Measurements from ENCODE around the gene CFDP1.

Gene CFDP1

GRCh38 chr16:75309156-75309555 lies 124.1 kb downstream of the CFDP1 start:
- Histone ChIP-seq H3F3A (ENCODE audit: insufficient read depth, low read length) (no peaks in the 10 kb centered on the region), H3K27me3 (ENCODE audit: insufficient read depth, low read length) (no peaks in the 10 kb centered on the region), H3K27ac (ENCODE audit: low read depth, low read length, poor library complexity, severe bottlenecking) (no peak overlapping the region), H3K4me3 (ENCODE audit: low read depth, low read length, poor library complexity, severe bottlenecking) (no peak overlapping the region), H3K4me1 (ENCODE audit: insufficient read depth, low read length, severe bottlenecking) (peaks cover 8% of the 10 kb centered on the region), H2AFZ (ENCODE audit: low read length) (no peak overlapping the region), H3K4me2 (ENCODE audit: low read length) (no peak overlapping the region), H4K20me1 (ENCODE audit: insufficient read depth, low read length) (no peaks in the 10 kb centered on the region), H3K79me2 (ENCODE audit: insufficient read depth, low read length) (no peaks in the 10 kb centered on the region), H3K9ac (ENCODE audit: low read length) (no peak overlapping the region), H3K9me3 (ENCODE audit: low read length) (no peaks in the 10 kb centered on the region), H3K9me2 (ENCODE audit: low read depth, low read length) (no peaks in the 10 kb centered on the region), H3K36me3 (ENCODE audit: insufficient read depth, low read length) (peaks cover 10% of the 10 kb centered on the region; the same call in 1 of the 2 replicates)
- TF ChIP-seq EZH2 (IDR thresholded peaks at IDR 0.05; ENCODE audit: borderline replicate concordance, low read length) = no peak
- no peak for TF ChIP-seq CTCF (IDR thresholded peaks at IDR 0.05; ENCODE audit: low read length)

GRCh38 chr16:75308011-75308410 lies 125.3 kb downstream of the CFDP1 start:
- peaks cover 16% of the 10 kb centered on the region; the same call in 1 of the 2 replicates for H3K36me3 ChIP-seq (ENCODE audit: insufficient read depth, low read length)
- no peaks in the 10 kb centered on the region for H3K79me2 ChIP-seq (ENCODE audit: insufficient read depth, low read length)
- no peak overlapping the region for H2AFZ ChIP-seq (ENCODE audit: low read length)
- no peaks in the 10 kb centered on the region for H4K20me1 ChIP-seq (ENCODE audit: insufficient read depth, low read length)
- no peak overlapping the region for H3K9ac ChIP-seq (ENCODE audit: low read length)
- TF ChIP-seq CTCF (IDR thresholded peaks at IDR 0.05; ENCODE audit: low read length) (no peak), EZH2 (IDR thresholded peaks at IDR 0.05; ENCODE audit: borderline replicate concordance, low read length) (no peak)
- no peaks in the 10 kb centered on the region for H3K9me3 ChIP-seq (ENCODE audit: low read length)
- H3K27me3 ChIP-seq (ENCODE audit: insufficient read depth, low read length) = no peaks in the 10 kb centered on the region
- H3K9me2 ChIP-seq (ENCODE audit: low read depth, low read length) = no peaks in the 10 kb centered on the region
- H3K4me2 ChIP-seq (ENCODE audit: low read length) = no peak overlapping the region
- peaks cover 8% of the 10 kb centered on the region for H3K4me1 ChIP-seq (ENCODE audit: insufficient read depth, low read length, severe bottlenecking)
- no peak overlapping the region for H3K27ac ChIP-seq (ENCODE audit: low read depth, low read length, poor library complexity, severe bottlenecking)
- no peak overlapping the region for H3K4me3 ChIP-seq (ENCODE audit: low read depth, low read length, poor library complexity, severe bottlenecking)
- H3F3A ChIP-seq (ENCODE audit: insufficient read depth, low read length) = no peaks in the 10 kb centered on the region

- Histone ChIP-seq H3F3A (ENCODE audit: insufficient read depth, low read length) (no peaks in the 10 kb centered on the region), H3K9me3 (ENCODE audit: low read length) (no peaks in the 10 kb centered on the region), H2AFZ (ENCODE audit: low read length) (no peak overlapping the region), H3K9me2 (ENCODE audit: low read depth, low read length) (no peaks in the 10 kb centered on the region), H3K79me2 (ENCODE audit: insufficient read depth, low read length) (no peaks in the 10 kb centered on the region), H3K27ac (ENCODE audit: low read depth, low read length, poor library complexity, severe bottlenecking) (no peak overlapping the region), H3K9ac (ENCODE audit: low read length) (no peak overlapping the region), H3K4me2 (ENCODE audit: low read length) (no peak overlapping the region), H3K27me3 (ENCODE audit: insufficient read depth, low read length) (no peaks in the 10 kb centered on the region), H3K4me3 (ENCODE audit: low read depth, low read length, poor library complexity, severe bottlenecking) (no peak overlapping the region), H3K4me1 (ENCODE audit: insufficient read depth, low read length, severe bottlenecking) (peaks cover 8% of the 10 kb centered on the region), H4K20me1 (ENCODE audit: insufficient read depth, low read length) (no peaks in the 10 kb centered on the region), H3K36me3 (ENCODE audit: insufficient read depth, low read length) (peaks cover 17% of the 10 kb centered on the region; the same call in 1 of the 2 replicates)
- TF ChIP-seq CTCF (IDR thresholded peaks at IDR 0.05; ENCODE audit: low read length) = no peak
- no peak for TF ChIP-seq EZH2 (IDR thresholded peaks at IDR 0.05; ENCODE audit: borderline replicate concordance, low read length)
Measured at GRCh38 chr16:75307506-75307905, 125.8 kb downstream of the CFDP1 start.

Data from OCI-LY1 (cell line).